NCI-H1436 treated with DMSO at 0.1 percent for 48 hours (cell line): ENCODE data around the gene LINC00632.

Experiments used
- DNase-seq: peaks from one replicate; lab custom pipeline; 2025; lab: John Stamatoyannopoulos, UW

Gene LINC00632

DNA sequence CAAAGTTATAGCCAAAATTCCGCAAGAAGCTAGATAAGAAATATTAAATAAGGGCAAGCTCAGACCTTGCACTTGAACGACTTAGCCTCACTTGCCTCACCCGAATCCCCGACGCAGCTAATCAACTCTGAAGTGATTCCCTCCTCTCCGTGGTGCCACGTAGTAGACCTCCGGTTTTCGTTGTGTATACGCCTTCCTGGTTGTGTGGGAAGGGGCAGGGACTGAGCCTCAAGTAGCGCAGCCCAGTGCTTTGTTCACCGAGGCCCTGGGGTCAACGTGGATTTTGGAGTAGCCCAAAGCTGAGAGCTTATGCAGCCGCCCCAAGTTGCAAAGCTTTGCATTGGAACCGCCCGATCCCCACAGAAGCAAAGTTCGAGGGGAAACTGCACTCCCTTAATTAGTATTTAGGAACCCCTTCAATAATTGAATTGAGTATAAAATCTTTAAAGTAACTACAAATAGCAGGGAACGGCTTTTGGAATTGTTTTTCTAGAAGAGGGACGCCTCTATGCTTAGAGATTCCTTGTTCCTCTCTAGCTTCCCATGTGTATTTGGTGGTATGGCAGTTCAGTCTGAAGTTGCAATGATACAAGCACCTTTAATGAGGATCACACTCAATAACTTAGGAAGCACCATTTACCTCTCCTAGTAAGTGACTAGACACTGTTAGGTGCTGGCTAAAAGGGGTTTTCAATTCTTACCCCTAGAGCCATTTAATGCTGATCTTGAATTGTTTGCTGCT is 55.7 kb downstream of the LINC00632 start:
- no peak for DNase-seq

DNA sequence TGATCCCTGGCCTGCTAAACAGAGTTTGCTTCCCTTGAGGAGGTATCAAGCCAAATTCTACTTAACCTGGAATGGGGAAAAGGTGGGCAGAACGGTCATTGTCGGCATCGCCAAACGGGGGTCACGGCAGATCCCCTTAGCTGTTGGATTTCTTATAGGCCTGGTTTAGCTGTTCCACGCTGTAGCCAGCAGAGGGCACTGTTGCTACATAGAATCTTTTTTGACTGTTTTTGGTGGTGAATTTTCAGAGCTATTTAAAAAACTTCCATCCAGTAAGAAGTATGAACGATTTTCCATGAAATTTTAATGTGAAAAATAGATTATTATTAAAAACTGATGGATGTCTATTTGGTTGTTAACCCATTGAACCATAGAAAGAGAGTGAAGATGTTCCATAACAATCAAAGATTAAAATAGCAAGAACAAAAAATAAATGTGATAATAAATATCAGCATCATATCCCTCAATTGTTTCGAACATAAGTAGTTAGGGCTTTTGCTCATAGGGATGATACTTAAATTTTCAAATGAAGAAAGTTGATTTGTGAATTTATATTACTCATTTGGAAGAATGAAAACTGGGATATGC is 56.6 kb downstream of the LINC00632 start:
- DNase-seq = no peak

DNA sequence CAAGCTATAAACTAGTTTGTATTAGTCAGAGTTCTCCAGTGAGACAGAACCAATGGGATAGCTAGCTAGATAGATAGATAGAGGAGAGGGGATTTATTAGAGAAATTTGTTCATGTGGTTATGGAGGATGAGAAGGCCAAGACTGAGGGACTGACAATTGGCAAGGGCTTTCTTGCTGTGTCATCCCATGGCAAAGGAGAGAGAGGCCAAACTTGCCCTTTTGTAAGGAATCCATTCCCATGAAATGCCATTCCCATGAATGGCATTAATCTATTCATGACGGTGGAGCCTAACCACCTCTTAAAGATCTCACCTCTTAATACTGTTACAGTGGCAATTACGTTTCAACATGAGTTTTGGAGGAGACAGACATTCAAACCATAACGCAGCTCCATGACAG is 58.1 kb downstream of the LINC00632 start:
- no peak for DNase-seq

DNA sequence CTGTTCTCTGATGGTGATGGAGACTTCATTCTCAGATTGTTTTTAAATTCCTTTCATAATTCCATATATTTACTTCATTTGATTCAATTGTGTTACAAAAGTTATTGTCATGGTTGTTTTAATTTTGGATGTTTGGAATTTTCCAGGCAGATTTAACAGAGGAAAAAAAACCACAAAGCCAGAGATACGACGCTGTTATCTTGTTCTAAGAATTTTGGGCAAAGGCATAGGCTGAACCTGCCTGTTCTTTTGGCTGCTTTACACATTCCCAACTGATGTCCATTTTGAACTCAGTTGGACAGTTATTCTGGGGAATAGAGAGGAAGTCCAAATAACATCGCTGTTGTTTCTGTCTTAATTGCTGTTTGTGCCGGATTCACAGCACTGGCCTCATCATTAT is 65.7 kb downstream of the LINC00632 start:
- DNase-seq = no peak

DNA sequence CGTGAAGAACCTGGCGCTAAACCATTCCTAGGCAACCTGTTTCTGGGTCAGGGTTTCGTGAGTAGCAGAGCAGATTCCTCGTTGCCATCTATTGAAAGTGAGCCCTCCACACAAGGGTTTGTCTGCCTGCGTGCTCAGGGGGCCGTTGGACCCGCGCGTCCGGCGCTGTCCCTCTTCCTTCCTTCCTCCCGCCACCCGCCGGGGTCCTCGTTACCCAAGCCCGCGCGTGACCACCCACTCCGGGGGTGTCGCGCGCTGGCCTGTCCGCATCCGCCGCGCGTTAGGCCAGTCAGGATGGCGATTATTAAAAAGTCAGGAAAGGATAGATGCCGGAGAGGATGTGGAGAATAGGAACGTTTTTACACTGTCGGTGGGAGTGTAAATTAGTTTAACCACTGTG is 66.8 kb downstream of the LINC00632 start:
- DNase-seq = no peak

DNA sequence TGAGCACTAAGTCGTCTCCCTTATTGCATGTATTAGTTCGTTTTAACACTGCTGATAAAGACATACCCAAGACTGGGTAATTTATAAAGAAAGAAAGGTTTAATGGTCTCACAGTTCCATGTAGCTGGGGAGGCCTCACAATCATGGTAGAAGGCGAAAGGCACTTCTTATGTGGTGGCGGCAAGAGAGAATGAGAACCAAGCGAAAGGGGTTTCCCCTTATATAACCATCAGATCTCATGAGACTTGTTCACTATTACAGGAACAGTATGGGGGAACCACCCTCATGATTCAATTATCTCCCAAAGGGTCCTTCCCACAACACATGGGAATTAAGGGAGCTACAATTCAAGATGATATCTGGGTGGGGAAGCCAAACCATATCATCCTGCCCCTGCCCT is 85.1 kb downstream of the LINC00632 start:
- DNase-seq = no peak

DNA sequence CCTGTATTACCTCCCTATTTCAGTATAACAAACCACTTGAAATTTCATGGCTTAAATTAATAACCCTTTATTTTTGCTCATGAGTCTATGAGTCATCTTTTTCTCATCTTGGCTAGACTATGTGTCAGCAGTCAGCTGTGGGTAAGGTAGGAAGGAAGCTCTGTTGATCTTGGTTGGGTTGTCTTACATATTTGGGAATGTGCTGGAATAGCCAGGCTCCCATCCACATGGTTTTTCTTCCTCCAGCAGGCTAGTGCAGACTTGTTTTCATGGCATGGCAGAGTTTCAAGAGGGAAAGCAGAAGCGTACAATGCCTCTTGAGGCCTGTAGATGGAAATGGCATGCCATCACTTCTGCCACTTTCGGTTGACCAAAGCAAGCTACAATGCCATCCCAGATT is 89.7 kb downstream of the LINC00632 start:
- no peak for DNase-seq

DNA sequence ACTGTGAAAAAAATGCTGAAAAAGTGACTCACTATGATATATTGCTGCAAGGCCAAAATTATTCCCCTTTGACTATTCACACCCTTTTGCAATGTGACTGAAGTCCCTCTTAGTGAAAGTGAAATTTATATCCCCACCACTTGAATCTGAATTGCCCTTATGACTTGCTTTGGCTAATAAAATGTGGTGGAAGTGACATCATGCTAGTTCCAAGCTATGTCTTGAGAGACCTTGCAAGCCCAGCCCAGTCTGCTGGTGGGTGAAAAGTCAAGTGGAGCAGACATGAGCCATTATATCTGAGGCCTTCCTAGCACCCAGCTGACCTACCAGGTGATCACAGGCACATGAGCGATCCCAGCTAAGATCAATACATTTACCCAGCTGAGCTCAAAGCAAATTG is 94.7 kb downstream of the LINC00632 start:
- DNase-seq = no peak

DNA sequence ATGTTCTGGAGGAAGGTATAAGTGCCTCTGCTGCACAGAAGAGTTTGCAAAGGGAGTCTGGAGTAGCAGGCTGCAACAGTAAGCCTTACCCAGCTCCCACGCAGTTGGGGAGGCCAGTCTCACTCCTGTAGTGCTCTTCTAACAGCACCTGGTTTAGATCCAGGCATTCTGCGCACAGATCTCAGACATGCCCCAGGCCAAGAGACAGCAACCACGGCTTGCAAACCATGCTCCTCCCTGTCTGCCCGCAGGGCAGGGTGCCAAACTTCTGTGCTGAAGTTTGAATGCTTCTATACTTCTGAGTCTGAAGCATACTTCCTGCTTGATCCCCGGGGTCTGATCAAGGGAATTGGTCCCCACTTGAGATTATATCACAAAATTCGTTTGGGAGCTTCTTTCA is 106.3 kb downstream of the LINC00632 start:
- DNase-seq = no peak

DNA sequence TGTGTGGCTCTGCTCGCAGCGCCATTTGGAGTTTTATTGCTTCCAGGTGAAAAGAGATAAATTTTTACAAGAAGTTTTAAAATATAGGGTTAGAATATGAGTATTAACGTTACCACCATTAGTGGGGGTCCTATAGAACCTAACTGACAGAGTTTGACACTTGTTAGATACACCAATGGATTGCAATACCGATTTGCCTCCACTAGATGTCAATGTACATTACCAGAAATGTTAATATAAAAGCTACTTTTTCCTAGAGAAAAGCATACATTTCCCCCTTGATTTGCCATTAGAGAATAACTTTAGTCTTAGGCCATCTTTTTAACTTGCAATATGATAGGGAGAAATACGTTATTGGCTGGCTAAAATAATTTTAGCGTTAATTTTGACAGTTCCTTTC is 108.4 kb downstream of the LINC00632 start:
- no peak for DNase-seq

DNA sequence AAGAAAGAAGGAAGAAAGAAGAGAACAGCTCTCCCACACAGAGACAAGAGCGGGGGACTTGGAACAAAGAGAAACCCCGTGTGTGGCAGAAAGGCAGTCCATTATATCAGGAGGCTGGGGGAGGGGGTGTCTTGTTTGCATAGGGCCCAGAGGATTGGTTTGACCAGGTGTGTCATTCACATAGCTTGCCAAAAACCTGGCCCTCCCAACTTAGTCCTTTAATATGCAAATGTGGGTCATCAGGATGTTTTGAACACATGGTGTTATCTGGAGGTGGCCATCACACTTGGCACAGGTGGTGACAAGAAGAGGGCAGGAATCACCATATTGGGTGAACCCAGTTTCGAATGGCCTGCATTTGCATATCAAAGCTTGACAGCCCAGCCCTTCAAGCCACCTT is 111.7 kb downstream of the LINC00632 start:
- no peak for DNase-seq

DNA sequence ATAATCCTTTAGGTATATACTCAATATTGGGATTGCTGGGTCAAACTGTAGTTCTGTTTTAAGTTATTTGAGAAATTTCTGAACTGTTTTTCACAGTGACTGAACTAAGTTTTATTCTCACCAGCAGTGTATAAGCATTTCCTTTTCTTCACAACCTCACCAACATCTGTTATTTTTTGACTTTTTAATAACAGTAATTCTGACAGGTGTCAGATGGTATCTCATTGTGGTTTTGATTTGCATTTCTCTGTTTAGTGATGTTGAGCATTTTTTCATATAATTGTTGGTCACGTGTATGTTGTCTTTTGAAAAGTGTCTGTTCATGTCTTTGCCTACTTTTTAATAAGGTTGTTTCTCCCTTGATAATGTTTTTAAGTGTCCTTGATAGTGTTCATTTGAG is 112.6 kb downstream of the LINC00632 start:
- no peak for DNase-seq

DNA sequence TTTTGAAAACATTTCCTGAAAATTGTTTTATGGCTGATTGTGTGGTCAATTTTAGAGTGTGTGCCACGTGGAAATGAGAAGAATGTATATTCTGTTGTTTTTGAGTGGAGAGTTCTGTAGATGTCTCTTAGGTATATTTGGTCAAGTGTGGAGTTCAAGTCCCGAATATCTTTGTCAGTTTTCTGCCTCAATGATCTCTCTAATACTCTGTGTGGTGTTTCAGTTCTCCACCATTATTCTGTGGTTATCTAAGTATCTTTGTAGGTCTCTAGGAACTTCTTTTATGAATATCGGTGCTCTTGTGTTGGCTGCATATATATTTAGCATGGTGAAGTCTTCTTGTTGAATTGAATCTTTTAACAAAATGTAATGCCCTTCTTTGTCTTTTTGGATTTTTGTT is 113.3 kb downstream of the LINC00632 start:
- DNase-seq = no peak

DNA sequence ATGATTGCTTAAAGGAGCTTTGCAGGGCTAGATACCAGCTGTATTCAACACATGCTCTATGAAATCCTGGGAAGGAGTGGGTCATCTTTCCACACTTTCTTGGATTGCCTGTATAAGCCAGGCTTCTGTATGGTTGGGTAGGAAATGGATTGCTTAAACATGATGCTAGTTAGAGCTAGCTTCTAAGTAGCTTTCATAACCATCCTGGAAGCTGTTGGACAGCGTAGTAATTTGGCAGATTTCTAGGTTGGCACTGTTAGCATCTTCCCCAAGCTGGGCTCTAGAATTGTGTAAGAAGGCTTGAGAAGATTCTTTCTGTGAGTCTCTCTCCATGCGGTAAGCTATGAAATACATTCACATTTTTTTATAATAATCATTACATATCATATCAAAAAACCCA is 127.3 kb downstream of the LINC00632 start:
- DNase-seq = no peak
